GM21447 (cell line): ENCODE results near the gene PTPRK.

ENCODE experiments used
- ATAC-seq: cut with Tn5 transposase; IDR thresholded peaks from one replicate; pipeline ENCODE4 v1.9.1; 2021; ENCODE audit not compliant: unreplicated experiment

Gene PTPRK

DNA sequence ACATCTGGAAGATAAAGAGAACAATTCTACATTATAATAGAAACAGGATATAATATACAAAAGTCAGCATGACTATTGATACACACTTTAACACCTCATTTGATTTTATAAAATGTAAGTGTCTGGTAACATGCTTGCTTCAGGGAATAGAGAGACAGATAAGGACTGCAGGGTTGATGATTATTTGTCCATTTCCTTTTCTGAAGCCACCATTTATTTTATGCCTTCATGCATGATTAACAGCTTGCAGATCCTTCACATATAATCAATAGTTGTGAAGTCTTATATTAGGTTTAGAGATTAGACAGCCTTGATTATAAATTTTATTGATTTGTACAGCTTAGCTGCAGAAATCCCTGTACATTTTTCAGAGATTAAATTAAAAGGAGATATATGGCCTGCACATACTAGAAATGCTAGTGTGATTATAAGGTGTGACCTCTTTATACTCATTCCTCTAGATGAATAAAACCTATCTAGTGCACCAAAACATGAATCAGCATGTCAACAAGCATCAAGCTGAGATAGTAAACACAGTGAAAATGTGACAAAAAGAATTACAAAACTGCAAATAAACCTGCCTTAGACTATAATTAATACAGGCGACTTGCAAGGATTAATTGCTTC, 420.7 kb downstream of the PTPRK start:
- no peak for ATAC-seq

GRCh38 chr6:128098000-128098581, 422.3 kb downstream of the PTPRK start:
- no peak for ATAC-seq

- no peak for ATAC-seq
Measured at GRCh38 chr6:128097009-128097408, 423.4 kb downstream of the PTPRK start.

- no peak for ATAC-seq
Measured at GRCh38 chr6:128095362-128095761, 425.0 kb downstream of the PTPRK start.

DNA sequence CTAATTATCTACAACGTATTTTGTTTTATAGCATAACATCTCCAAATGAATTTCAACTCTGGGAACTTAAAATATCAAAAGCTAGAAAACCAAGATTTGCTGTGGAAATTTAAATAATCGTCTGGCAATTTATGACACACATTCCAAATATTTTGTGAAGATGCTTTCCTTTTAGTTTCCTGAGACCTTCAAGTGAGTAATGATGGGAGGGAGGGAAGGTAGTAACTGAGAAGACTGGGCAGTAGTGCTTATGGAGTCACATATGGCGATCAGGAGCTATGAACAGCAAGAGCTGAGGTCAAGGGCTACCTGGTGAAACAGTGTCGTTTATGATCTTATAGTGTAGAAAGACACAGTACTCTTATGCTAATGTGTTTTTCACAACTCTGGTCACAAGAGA, 441.4 kb downstream of the PTPRK start:
- no peak for ATAC-seq

- no peak for ATAC-seq
Measured at GRCh38 chr6:128078276-128078675, 442.1 kb downstream of the PTPRK start.

- ATAC-seq: no peak
Measured at GRCh38 chr6:128076843-128077242, 443.6 kb downstream of the PTPRK start.

DNA sequence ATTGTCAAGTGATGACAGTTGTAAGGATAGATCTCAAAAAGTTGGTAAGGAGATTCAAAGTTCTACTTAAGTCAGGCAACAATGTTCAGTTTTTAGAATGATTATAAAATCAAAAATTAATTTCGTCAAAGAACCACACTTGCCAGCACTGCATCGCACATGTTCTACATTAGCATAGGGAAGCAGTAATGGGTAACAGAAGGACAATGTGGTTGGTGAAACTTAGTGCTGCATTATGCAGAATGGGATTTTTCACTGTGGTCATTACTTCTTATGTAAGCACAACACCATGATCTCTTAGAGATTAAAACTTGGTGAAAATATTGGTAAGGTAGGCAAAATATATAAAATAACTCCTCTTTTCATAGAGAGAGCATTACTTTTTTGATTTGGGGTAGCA, 445.8 kb downstream of the PTPRK start:
- ATAC-seq: no peak

GRCh38 chr6:128073389-128073788, 447.0 kb downstream of the PTPRK start:
- ATAC-seq: no peak

GRCh38 chr6:128071212-128071611, 449.2 kb downstream of the PTPRK start:
- peak; percentile 45 for ATAC-seq

- ATAC-seq: no peak
Measured at GRCh38 chr6:128070406-128070805, 450.0 kb downstream of the PTPRK start.

DNA sequence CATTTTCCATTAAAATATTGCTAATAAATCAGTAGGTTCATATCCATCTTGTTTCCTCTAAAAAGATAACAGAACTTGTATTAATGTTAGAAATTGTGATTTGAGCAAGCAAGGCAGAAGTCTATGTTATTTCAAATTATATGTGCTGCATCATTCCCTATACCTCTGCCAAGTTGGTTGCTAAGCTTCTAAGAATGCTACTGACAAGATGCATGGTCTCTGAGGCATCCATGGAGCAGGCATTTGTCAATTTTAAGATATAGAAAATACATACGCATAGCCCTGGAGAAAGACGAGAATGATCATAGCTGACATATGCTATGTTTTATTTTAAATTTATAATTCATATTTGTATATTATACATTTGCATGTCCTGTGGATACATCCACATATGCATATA, 451.2 kb downstream of the PTPRK start:
- no peak for ATAC-seq

DNA sequence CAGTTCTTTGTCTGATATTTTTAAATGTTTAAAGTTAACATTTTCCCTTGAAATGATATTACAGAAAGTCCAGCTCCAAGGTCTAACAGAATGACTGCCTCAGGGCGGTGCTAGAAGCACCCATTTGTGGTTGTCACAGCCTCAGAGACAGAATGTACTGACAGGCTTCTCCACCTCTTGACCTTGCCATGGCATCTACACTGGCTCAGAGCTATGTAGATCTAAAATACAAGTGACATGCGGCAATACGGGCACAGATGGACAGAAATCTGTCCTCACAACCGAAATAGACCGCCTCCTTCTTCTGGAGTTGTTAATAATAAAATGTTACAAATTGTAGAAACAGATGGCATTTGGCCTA, 452.3 kb downstream of the PTPRK start:
- no peak for ATAC-seq

GRCh38 chr6:128067446-128068118, 452.8 kb downstream of the PTPRK start:
- ATAC-seq: no peak

- no peak for ATAC-seq
Measured at GRCh38 chr6:128065072-128065471, 455.3 kb downstream of the PTPRK start.

DNA sequence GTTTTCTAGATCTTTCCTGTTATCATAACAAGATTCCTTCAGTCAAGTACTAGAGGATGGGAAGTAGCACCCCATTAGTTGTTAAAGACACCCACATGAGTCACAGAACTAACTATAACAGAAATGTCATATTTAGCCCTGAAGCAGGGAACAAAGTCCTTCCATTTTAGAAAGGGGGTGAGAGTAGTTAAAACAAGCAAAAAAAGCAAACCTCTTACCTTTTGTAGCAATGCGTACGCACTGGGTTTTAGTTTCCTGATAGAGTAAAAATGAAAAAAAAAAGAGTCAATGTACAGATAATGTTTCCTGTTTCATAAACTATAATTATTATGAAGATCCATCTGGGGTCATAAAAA, 455.9 kb downstream of the PTPRK start:
- ATAC-seq: no peak

GRCh38 chr6:128063850-128064539, 456.4 kb downstream of the PTPRK start:
- no peak for ATAC-seq

DNA sequence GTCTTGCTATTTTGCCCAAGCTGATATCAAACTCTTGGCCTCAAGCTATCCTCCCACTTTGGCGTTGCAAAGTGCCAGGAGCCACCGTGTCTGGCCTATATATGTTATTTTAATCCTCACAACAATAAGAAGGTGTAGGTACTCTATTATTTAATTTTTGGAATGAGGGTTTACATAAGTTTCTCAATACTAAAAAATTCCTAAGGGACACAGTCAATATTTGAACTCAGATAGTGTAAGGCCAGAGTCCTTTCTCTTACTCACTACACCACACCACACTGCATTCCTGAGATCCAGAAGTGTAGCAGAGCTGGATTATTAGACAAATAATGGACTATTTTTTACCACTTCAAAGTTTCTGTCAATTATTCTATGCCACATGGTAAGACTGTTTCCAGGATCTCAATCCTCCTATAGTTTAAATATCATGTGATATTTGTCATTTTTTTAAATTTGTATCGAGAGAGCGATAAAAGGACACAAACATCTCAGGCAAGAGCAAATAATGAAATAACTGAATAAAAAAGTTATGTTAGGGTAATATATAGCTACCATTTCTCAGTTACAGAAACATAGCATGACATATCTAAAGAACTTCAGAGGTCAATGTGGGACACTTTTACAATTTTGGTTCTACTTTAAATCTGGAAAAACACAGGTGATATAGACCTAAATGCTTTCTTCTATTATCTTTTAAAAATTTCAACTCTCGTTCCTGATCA, 457.4 kb downstream of the PTPRK start:
- ATAC-seq: no peak

GRCh38 chr6:128057946-128058345, 462.5 kb downstream of the PTPRK start:
- ATAC-seq: no peak

DNA sequence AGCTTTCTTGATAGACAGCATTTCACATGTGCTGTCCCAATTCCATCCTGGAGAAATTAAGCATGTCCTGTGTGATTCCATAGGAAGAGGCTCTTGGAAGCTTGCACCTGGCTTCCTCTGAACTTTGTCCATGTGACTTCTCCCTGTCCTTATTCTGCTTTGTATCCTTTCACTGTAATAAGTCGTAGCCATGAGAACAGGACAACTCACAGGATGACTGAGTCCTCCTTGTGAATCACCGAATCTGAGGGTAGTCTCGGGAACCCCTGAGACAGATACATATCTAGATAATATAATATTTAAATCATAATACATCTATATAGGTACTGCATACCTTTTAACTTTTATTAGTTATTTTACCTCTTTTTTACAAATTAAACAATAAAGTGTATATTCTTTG, 462.9 kb downstream of the PTPRK start:
- no peak for ATAC-seq

GRCh38 chr6:128053109-128053508, 467.3 kb downstream of the PTPRK start:
- no peak for ATAC-seq

DNA sequence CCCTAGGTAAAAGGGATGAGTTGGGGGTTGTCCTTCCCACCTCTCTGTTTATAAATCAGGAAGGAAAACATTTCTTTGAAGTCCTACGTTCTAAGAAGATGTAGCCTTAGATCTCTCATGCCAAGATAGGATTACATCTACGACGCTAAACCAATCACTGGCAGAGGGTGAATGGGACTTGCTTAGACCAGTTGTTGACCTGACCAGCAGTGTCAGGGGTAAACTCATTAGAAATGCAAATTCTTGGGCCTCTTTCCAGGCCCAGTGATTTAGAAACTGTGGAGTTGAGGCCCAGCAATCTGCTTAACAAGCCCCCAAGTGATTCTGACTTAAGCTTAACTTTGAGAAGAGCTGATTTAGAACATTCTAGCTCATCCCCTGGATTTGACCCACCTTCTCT, 472.4 kb downstream of the PTPRK start:
- no peak for ATAC-seq
